Loucy (cell line): ENCODE measurements around the gene KRAS.
"Not testable (repeated sequence)": the region's sequence is repeated elsewhere in the genome, so short reads cannot be mapped to it uniquely, and the experiment has no call there.

Source experiments
- H2AFZ ChIP-seq: fragments of 200-600 bp; sonication (generic); 2 replicates; pipeline ENCODE4 v1.6.0; 2016; ENCODE audit warnings: antibody characterized with exemption, mild to moderate bottlenecking, low read length, moderate library complexity
- H3F3A ChIP-seq: fragments of 200-600 bp; 2 replicates; pipeline ENCODE4 v1.6.0; 2016; ENCODE audit warnings: antibody characterized with exemption, low read depth, mild to moderate bottlenecking
- H3K27me3 ChIP-seq: fragments of 200-600 bp; sonication (generic); 2 replicates; pipeline ENCODE4 v1.6.1; 2014; ENCODE audit warnings: low read length, mild to moderate bottlenecking; ENCODE audit not compliant: insufficient read depth, poor library complexity, severe bottlenecking
- H3K36me3 ChIP-seq: fragments of 200-600 bp; sonication (generic); 2 replicates; pipeline ENCODE4 v1.6.1; 2016; ENCODE audit warnings: low read length; ENCODE audit not compliant: insufficient read depth
- H3K4me1 ChIP-seq: fragments of 200-600 bp; sonication (generic); 2 replicates; pipeline ENCODE4 v1.5.1; 2014; ENCODE audit warnings: low read length, mild to moderate bottlenecking; ENCODE audit not compliant: insufficient read depth, poor library complexity, severe bottlenecking
- H3K4me2 ChIP-seq: fragments of 200-600 bp; sonication (generic); 2 replicates; pipeline ENCODE4 v1.6.0; 2014; ENCODE audit warnings: antibody characterized with exemption, low read length, low read depth, mild to moderate bottlenecking; ENCODE audit not compliant: poor library complexity, severe bottlenecking
- H3K4me3 ChIP-seq: fragments of 200-600 bp; sonication (generic); 2 replicates; pipeline ENCODE4 v1.5.1; 2014; ENCODE audit warnings: low read length, mild to moderate bottlenecking, mixed read lengths; ENCODE audit not compliant: poor library complexity, severe bottlenecking
- H3K79me2 ChIP-seq: fragments of 200-600 bp; sonication (generic); 2 replicates; pipeline ENCODE4 v1.6.1; 2014; ENCODE audit warnings: low read length; ENCODE audit not compliant: insufficient read depth
- H3K9ac ChIP-seq: fragments of 200-600 bp; sonication (generic); 2 replicates; pipeline ENCODE4 v1.6.0; 2014; ENCODE audit warnings: mild to moderate bottlenecking, low read depth, low read length, moderate library complexity; ENCODE audit not compliant: poor library complexity, severe bottlenecking
- H3K9me2 ChIP-seq: fragments of 200-600 bp; sonication (generic); replicated peaks from 2 replicates; pipeline ENCODE4 v1.6.1; 2016; ENCODE audit warnings: low read depth, low read length, mixed read lengths
- H3K9me3 ChIP-seq: fragments of 200-600 bp; sonication (generic); 2 replicates; pipeline ENCODE4 v1.6.1; 2014; ENCODE audit warnings: mild to moderate bottlenecking, antibody characterized with exemption, low read length, low read depth; ENCODE audit not compliant: insufficient read depth
- H4K20me1 ChIP-seq: fragments of 200-600 bp; sonication (generic); 2 replicates; pipeline ENCODE4 v1.6.0; 2014; ENCODE audit warnings: antibody characterized with exemption, low read length, mild to moderate bottlenecking; ENCODE audit not compliant: insufficient read depth, poor library complexity, severe bottlenecking
- CTCF ChIP-seq: fragments of 200-600 bp; sonication (generic); conservative IDR thresholded peaks from 2 replicates; pipeline ENCODE4 v1.5.1; 2014; ENCODE audit warnings: mild to moderate bottlenecking, antibody characterized with exemption, low read length
- EZH2phosphoT487 ChIP-seq: fragments of 200-600 bp; IDR thresholded peaks from 2 replicates; pipeline ENCODE4 v1.6.1; 2018; ENCODE audit warnings: antibody characterized with exemption, mild to moderate bottlenecking, moderate library complexity, borderline replicate concordance

The KRAS gene

GRCh38 chr12:25293653-25294052, 42.9 kb upstream of the KRAS start:
- TF ChIP-seq EZH2phosphoT487 (no peak), CTCF (no peak)
- H4K20me1 ChIP-seq = no peaks in the 10 kb centered on the region
- no peaks in the 10 kb centered on the region for H3F3A ChIP-seq

GRCh38 chr12:25292810-25293221, 42.1 kb upstream of the KRAS start:
- H3F3A ChIP-seq, H3K4me1 ChIP-seq, H3K4me2 ChIP-seq, H3K9me3 ChIP-seq, H3K79me2 ChIP-seq, H3K9ac ChIP-seq, H3K27me3 ChIP-seq, H3K36me3 ChIP-seq, H3K4me3 ChIP-seq, H2AFZ ChIP-seq, H4K20me1 ChIP-seq, H3K9me2 ChIP-seq: not testable (repeated sequence)

More at GRCh38 chr12:25293653-25294052, 42.9 kb upstream of the KRAS start:
- Histone ChIP-seq H3K9me3 (no peaks in the 10 kb centered on the region), H2AFZ (no peak overlapping the region), H3K4me2 (no peak overlapping the region), H3K27me3 (no peaks in the 10 kb centered on the region), H3K79me2 (no peaks in the 10 kb centered on the region), H3K4me3 (no peak overlapping the region), H3K36me3 (no peaks in the 10 kb centered on the region), H3K9me2 (no peaks in the 10 kb centered on the region), H3K4me1 (no peaks in the 10 kb centered on the region), H3K9ac (no peak overlapping the region)

GRCh38 chr12:25287610-25288009, 36.9 kb upstream of the KRAS start:
- no peak overlapping the region for H2AFZ ChIP-seq
- no peak overlapping the region for H3K4me2 ChIP-seq
- H3K36me3 ChIP-seq = no peaks in the 10 kb centered on the region
- no peaks in the 10 kb centered on the region for H3K79me2 ChIP-seq
- H3K4me1 ChIP-seq = peaks cover 6% of the 10 kb centered on the region
- H3F3A ChIP-seq = no peaks in the 10 kb centered on the region
- no peaks in the 10 kb centered on the region for H4K20me1 ChIP-seq
- no peak overlapping the region for H3K4me3 ChIP-seq
- TF ChIP-seq EZH2phosphoT487 = no peak
- no peak for TF ChIP-seq CTCF
- H3K9me2 ChIP-seq = no peaks in the 10 kb centered on the region
- H3K9me3 ChIP-seq = no peaks in the 10 kb centered on the region
- H3K9ac ChIP-seq = no peak overlapping the region
- no peaks in the 10 kb centered on the region for H3K27me3 ChIP-seq

- Histone ChIP-seq H3K79me2 (no peaks in the 10 kb centered on the region), H3K4me3 (no peak overlapping the region), H2AFZ (no peak overlapping the region), H3K36me3 (no peaks in the 10 kb centered on the region), H3K9me3 (no peaks in the 10 kb centered on the region), H3K9ac (no peak overlapping the region), H4K20me1 (no peaks in the 10 kb centered on the region), H3K27me3 (no peaks in the 10 kb centered on the region), H3K4me1 (peaks cover 6% of the 10 kb centered on the region), H3K9me2 (no peaks in the 10 kb centered on the region), H3F3A (no peaks in the 10 kb centered on the region), H3K4me2 (no peak overlapping the region)
- TF ChIP-seq EZH2phosphoT487 (no peak), CTCF (no peak)
These were observed 36.1 kb upstream of the KRAS start for GRCh38 chr12:25286837-25287236.
